ENCODE data around the gene MRGPRX2. TPM values are rescaled to one million over a fixed set of nuclear protein-coding genes. Genes with fewer than 3 reads are reported as not detected.

MRGPRX2 gene
- total RNA-seq, 4 donors from 2014 or later: not detected

DNA sequence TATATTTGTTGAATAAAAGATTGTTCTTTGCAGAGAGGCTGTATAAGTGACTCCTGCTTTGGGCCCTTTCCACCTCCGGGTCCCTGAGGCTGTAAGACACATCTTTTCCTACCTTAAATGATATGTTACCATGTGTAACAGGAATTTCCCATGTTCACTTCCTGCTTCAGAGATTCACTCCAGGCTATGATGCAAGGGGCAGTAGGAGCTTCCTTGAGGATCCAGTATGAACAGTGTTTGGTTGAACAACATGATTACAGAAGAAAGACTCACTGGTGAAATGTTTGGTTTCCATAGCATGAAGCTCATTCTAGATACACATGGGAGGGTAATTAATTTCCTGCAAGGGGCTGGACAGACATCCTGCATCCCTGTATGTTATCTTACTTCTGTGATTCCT, 30.8 kb upstream of the MRGPRX2 start:
- peaks cover 5% of the 10 kb centered on the region for H3K27me3 ChIP-seq
- intact Hi-C loops (cut with DNase I; ENCODE audit: low total_unique reads) (no loop called here), in situ Hi-C loops (cut with MboI; ENCODE audit: low pct_ligation_motif_present in 1 of 4, low pct_unique_long_range_greater_than_20kb in 1 of 4, low sequenced_read_pairs in 3 of 4) (loop anchor here in 1 of 4 donors (25.0 kb wide), 1 partner anchor 104 kb away; no protein-coding TSS in a partner anchor)
- TF ChIP-seq POLR2A (IDR thresholded peaks at IDR 0.05) (no peak), EP300 (IDR thresholded peaks at IDR 0.05; ENCODE audit: low read depth) (no peak), POLR2AphosphoS5 (IDR thresholded peaks at IDR 0.05) (no peak)
- TF ChIP-seq, protein P1, sequence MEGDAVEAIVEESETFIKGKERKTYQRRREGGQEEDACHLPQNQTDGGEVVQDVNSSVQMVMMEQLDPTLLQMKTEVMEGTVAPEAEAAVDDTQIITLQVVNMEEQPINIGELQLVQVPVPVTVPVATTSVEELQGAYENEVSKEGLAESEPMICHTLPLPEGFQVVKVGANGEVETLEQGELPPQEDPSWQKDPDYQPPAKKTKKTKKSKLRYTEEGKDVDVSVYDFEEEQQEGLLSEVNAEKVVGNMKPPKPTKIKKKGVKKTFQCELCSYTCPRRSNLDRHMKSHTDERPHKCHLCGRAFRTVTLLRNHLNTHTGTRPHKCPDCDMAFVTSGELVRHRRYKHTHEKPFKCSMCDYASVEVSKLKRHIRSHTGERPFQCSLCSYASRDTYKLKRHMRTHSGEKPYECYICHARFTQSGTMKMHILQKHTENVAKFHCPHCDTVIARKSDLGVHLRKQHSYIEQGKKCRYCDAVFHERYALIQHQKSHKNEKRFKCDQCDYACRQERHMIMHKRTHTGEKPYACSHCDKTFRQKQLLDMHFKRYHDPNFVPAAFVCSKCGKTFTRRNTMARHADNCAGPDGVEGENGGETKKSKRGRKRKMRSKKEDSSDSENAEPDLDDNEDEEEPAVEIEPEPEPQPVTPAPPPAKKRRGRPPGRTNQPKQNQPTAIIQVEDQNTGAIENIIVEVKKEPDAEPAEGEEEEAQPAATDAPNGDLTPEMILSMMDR (IDR thresholded peaks at IDR 0.05): no peak
- no peaks in the 10 kb centered on the region for H3K9me3 ChIP-seq
- no peaks in the 10 kb centered on the region for H3K36me3 ChIP-seq
- WGBS, 2 donors (ENCODE audit: low coverage in 1 of 2): 72 to 80% methylated on average over 1 of the region's 1 CpG
- no peak overlapping the region for H3K27ac ChIP-seq
- no peak overlapping the region for H3K4me3 ChIP-seq
- DNase-seq: no peak
- H3K4me1 ChIP-seq: peaks cover 0 to 11% (median 0%) of the 10 kb centered on the region in 4 donors

DNA sequence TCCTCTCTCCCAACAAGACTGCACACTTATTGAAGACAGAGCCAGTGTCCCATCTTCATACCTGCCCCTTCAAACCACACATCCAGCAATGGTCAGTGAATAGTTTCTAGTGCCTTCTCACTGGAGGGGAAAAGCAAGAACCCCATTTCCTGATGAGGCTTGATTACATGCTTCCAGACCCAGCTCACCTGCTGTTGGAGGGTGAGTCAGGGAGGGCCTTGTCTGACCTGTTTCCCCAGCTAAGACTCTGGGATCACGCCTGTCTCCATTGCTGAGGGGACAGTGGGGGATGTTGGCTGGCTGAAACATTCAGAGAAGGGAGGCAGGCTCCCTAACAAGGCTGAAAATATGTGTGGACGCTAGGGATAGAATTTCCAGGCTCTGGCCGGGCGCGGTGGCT, 28.9 kb upstream of the MRGPRX2 start:
- TF ChIP-seq POLR2AphosphoS5 (IDR thresholded peaks at IDR 0.05) (no peak), EP300 (IDR thresholded peaks at IDR 0.05; ENCODE audit: low read depth) (no peak), POLR2A (IDR thresholded peaks at IDR 0.05) (no peak)
- TF ChIP-seq, protein P1 (IDR thresholded peaks at IDR 0.05): no peak
- intact Hi-C loops (cut with DNase I; ENCODE audit: low total_unique reads) (no loop called here), in situ Hi-C loops (cut with MboI; ENCODE audit: low pct_ligation_motif_present in 1 of 4, low pct_unique_long_range_greater_than_20kb in 1 of 4, low sequenced_read_pairs in 3 of 4) (loop anchor here in 1 of 4 donors (25.0 kb wide), 1 partner anchor 102 kb away; no protein-coding TSS in a partner anchor)
- DNase-seq: no peak
- H3K4me1 ChIP-seq: peaks cover 0 to 4% (median 0%) of the 10 kb centered on the region in 4 donors
- H3K9me3 ChIP-seq: no peaks in the 10 kb centered on the region
- WGBS, 2 donors (ENCODE audit: low coverage in 1 of 2): 60 to 89% methylated on average over 1 to 5 of the region's 5 CpGs
- H3K27ac ChIP-seq: no peak overlapping the region
- H3K27me3 ChIP-seq: no peaks in the 10 kb centered on the region
- H3K36me3 ChIP-seq: no peaks in the 10 kb centered on the region
- no peak overlapping the region for H3K4me3 ChIP-seq

DNA sequence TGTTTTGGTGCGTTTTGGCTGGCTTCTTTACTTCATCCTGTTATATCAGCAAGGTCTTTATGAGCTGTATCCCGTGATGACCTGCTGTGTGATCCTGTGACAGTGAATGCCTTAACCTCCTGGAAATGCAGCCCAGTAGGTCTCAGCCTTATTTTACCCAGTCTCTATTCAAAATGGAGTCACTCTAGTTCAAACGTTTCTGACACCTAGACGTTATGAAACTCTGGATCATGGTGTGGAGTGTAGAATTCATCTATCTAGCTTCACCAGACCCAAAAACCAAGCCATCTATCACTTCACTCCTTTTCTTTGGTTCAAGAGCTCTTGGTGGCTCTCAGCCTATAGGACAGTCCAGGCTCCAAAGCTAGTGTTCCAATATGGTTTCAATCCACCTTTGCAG, 28.3 kb upstream of the MRGPRX2 start:
- no peak overlapping the region for H3K4me3 ChIP-seq
- H3K9me3 ChIP-seq: no peaks in the 10 kb centered on the region
- DNase-seq: no peak
- in situ Hi-C loops (cut with MboI; ENCODE audit: low pct_ligation_motif_present in 1 of 4, low pct_unique_long_range_greater_than_20kb in 1 of 4, low sequenced_read_pairs in 3 of 4): loop anchor here in 1 of 4 donors (25.0 kb wide), 1 partner anchor 101 kb away; no protein-coding TSS in a partner anchor
- intact Hi-C loops (cut with DNase I; ENCODE audit: low total_unique reads): no loop called here
- H3K36me3 ChIP-seq: no peaks in the 10 kb centered on the region
- no peak overlapping the region for H3K27ac ChIP-seq
- H3K4me1 ChIP-seq: no peaks in the 10 kb centered on the region
- TF ChIP-seq EP300 (IDR thresholded peaks at IDR 0.05; ENCODE audit: low read depth) (no peak), POLR2A (IDR thresholded peaks at IDR 0.05) (no peak), POLR2AphosphoS5 (IDR thresholded peaks at IDR 0.05) (no peak)
- TF ChIP-seq, protein P1 (IDR thresholded peaks at IDR 0.05): no peak
- H3K27me3 ChIP-seq: no peaks in the 10 kb centered on the region
- WGBS, 2 donors (ENCODE audit: low coverage in 1 of 2): 84 to 85% methylated on average over 4 of the region's 4 CpGs

DNA sequence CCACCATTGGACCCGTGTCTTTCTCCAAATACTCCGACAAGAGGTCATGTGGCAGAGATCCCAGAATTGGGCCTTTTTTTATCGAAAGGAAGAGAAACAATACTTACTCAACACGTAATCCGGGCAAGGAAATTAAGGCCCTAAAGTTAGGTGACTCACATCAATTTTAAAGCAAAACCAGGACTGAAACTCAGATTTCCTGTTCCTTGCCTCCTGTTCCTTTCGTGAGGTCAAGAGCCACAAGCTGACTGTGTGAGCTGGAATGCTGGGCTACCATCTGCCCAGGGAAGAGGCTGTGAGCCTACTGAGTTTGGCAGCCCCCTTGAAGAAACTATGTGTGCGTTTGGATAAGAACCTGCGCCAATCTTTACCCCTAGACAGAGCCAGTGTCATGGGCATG, 27.1 kb upstream of the MRGPRX2 start:
- H3K4me3 ChIP-seq: no peak overlapping the region
- no peaks in the 10 kb centered on the region for H3K36me3 ChIP-seq
- H3K4me1 ChIP-seq: no peaks in the 10 kb centered on the region
- DNase-seq: no peak
- intact Hi-C loops (cut with DNase I; ENCODE audit: low total_unique reads): no loop called here
- H3K27ac ChIP-seq: no peak overlapping the region
- no peaks in the 10 kb centered on the region for H3K9me3 ChIP-seq
- TF ChIP-seq POLR2AphosphoS5 (IDR thresholded peaks at IDR 0.05) (no peak), POLR2A (IDR thresholded peaks at IDR 0.05) (no peak), EP300 (IDR thresholded peaks at IDR 0.05; ENCODE audit: low read depth) (no peak)
- TF ChIP-seq, protein P1 (IDR thresholded peaks at IDR 0.05): no peak
- H3K27me3 ChIP-seq: no peaks in the 10 kb centered on the region
- in situ Hi-C loops (cut with MboI; ENCODE audit: low pct_ligation_motif_present in 1 of 4, low pct_unique_long_range_greater_than_20kb in 1 of 4, low sequenced_read_pairs in 3 of 4): loop anchor here in 1 of 4 donors (25.0 kb wide), 1 partner anchor 100 kb away; no protein-coding TSS in a partner anchor
- WGBS, 2 donors (ENCODE audit: low coverage in 1 of 2): 74 to 89% methylated on average over 5 to 8 of the region's 8 CpGs

Measured in transverse colon (tissue), 4 donors.